ENCODE data around the gene DENND10.

GRCh38 chr10:119118231-119118630, 14.3 kb downstream of the DENND10 start:
- no peak for TF ChIP-seq CTCF (IDR thresholded peaks at IDR 0.05)
- no peak for TF ChIP-seq POLR2A (IDR thresholded peaks at IDR 0.05)
- no peak for TF ChIP-seq EP300 (IDR thresholded peaks at IDR 0.05)

Data from ovary (tissue), 3 donors.